HG02763 (cell line): ENCODE results near the gene POU3F1.
"Not testable (repeated sequence)": the region's sequence is repeated elsewhere in the genome, so short reads cannot be mapped to it uniquely, and the experiment has no call there.

ENCODE experiments used
- ATAC-seq: cut with Tn5 transposase; IDR thresholded peaks from one replicate; pipeline ENCODE4 v1.9.1; 2021; ENCODE audit warnings: mild to moderate bottlenecking, moderate library complexity; ENCODE audit not compliant: unreplicated experiment

Gene POU3F1

DNA sequence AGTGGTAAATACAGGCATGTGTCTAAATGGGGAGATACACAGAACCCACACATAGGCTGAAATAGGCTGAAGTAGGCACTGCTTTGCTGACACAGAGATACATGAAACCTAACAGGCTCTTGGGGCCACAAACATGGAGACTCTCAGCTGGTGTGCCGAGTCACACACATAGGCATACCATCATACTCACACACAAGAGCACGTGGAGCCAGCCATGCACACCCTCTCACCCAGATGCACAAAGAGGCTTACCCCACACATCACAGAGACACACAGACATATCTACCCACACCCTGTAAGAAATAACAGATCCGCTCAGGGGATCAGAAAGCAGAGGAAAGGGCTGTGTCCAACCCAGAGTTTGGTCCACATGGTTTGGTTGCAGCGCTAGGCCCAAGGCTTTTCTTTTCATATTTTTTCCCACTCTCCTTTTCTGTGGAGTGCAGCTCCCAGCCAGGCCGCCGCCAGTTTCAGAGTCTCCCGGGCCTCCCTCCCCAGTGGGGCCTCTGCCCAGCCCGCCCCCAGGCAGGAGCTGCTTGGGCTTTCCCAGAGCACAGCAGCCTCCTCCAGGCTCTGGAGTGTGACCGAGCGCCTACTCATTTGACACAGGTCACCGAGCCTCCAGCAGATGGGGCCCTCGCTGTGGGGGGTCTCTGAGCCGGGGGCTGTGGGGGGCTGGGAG is 3.9 kb upstream of the POU3F1 start:
- ATAC-seq, result no peak

DNA sequence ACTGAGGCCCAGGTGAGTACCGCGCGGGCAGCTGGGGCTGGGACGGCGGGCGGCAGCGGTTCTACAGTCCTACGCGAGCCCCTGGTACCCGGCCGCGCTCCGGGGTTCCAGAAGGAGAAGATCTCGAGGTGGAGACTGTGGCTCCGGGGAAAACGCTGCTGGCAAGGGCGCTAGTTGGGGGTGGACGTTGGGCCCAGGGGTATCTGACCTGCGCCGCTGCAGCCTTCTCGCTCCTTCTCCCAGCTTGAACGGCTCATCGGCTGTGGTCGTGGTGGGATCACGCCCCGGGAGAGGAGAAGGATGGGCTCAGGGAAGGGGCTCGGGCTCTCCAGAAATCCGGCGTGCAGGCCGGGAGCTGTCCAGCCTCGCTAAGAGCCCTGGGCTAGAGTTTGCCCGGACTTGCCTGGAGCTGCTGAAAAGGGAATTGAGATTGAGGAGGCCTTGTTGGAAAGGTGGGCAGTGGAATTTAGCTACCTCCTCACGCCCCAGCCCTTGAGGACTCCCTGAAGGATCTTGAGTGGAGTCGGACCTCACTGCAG is 1.1 kb upstream of the POU3F1 start:
- no peak for ATAC-seq

GRCh38 chr1:38046884-38047602 is 450 bp upstream of the POU3F1 start:
- ATAC-seq, result peak; percentile 65

GRCh38 chr1:38045401-38046332 is 926 bp downstream of the POU3F1 start:
- no peak for ATAC-seq

DNA sequence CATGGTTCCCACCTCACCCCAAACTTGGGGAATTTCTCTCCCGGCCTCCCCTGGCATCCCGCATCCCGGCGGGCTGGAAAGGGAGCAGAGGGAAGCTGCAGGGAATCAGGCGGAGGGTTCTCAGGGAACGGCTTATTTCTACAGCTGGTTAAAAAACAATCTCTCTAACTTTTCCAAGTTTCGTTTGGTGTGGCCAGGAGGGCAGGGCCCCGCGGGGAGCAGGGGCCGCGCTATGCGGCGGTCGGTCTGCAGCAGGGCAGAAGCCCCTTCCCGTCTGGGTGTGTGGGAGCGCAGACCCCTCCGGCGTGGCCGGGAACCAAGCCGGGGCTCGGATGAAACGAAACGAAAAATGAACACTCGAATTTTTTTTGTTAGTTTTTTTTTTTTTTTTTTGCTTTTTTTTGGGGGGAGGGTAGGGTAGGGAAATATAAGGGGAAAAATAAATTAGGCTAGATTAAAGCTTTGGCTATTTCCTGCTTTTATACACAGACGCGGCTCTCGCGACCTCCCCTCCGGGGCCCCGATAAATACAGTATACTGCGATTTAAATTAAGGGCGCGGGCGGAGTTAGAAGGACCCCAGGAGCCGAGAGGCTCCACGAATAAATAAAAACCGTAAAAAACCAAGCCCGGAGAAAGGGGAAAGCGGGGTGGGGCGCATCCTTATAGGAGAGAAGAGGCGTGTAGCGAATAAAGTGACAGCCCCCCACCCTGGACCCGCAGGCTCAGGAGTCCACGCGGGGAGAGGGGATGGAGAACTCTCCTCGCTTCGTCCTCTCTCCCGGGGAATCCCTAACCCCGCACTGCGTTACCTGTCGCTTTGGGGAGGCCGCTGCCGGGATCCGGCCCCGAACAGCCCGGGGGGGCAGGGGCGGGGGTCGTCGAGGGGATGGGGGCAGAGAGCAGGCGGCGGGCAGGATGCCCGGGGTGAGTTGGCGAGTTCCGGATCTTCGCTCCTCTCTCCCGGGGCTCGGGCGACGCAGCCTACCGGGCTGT is 2.1 kb downstream of the POU3F1 start:
- no peak for ATAC-seq

GRCh38 chr1:38043036-38043747 is 3.4 kb downstream of the POU3F1 start:
- ATAC-seq, result no peak

GRCh38 chr1:38041936-38042834 is 4.4 kb downstream of the POU3F1 start:
- ATAC-seq, result no peak

GRCh38 chr1:38039331-38040088 is 7.1 kb downstream of the POU3F1 start:
- no peak for ATAC-seq

DNA sequence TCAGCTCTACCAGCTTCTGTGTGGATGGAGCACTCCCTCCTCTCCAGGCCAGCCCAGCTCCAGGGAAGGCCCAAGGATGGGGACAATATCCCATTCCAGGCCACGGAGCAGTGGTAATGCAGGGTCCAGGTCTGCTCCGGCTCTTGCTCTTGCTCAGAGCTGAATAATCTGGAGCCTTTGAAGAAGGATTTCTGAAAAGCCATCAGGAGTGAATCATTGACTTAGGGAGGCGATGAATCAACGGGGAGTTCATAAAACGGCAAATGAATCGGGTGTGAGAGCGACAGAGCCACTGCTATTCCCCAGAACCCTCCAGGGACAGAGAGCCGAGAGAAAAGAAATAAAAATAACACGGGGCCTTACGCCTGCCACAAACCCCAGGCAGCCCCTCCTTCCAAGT is 7.7 kb downstream of the POU3F1 start:
- ATAC-seq, result no peak

DNA sequence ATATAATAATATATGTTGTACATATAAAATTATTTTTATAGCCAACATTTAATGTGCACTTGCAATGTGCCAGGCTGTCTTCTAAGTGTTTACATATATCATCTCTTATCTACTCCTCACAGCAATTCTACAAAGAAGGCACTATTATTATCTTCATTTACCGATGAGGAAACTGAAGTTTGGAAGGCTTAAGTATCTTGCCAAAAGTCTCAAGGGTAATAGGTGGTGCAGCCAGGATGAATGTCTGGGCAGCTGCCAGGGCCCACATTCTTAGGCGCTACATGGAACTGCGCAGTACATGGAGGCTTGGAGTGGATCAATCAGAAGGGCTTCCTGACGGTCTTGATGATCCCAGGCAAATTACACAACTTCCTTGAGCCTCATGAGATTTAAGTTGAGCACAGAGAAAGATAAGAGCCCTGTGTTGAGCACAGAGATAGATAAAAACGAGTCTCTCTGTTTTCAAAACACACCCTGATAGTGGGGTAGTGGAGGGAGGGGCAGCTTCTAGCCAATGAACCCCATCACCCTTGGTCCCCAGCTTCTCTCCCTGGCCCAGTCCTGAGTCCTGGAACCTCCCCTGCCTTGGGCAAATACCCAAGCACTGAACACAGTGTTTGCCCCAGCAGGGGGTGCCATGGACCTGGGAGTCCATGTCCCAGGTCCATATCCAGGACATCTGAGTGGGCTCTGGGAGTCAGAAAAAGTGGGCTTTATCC is 9.2 kb downstream of the POU3F1 start:
- no peak for ATAC-seq

GRCh38 chr1:38034871-38035270 is 11.7 kb downstream of the POU3F1 start:
- ATAC-seq, result no peak

- not testable (repeated sequence) for ATAC-seq
These were observed 13.6 kb downstream of the POU3F1 start for GRCh38 chr1:38032992-38033391.

DNA sequence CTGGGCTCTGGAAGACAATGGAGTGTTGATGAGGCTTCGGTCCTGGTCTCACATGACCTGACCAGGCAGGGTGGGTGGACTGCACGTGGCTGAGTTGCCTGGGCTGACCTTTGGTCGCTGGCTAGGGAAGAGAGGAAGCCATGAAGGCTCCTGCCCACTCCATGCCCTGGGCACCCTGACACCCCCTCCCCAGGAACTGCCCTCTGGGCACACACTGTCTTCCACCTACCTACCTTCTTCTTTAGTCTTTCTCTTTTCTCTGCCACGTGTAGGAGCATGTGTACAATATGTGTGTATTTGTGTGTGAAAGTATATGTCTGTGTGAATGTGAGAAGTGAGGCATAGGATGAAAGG is 15.1 kb downstream of the POU3F1 start:
- ATAC-seq, result no peak

- no peak for ATAC-seq
These were observed 15.7 kb downstream of the POU3F1 start for GRCh38 chr1:38030596-38031512.

DNA sequence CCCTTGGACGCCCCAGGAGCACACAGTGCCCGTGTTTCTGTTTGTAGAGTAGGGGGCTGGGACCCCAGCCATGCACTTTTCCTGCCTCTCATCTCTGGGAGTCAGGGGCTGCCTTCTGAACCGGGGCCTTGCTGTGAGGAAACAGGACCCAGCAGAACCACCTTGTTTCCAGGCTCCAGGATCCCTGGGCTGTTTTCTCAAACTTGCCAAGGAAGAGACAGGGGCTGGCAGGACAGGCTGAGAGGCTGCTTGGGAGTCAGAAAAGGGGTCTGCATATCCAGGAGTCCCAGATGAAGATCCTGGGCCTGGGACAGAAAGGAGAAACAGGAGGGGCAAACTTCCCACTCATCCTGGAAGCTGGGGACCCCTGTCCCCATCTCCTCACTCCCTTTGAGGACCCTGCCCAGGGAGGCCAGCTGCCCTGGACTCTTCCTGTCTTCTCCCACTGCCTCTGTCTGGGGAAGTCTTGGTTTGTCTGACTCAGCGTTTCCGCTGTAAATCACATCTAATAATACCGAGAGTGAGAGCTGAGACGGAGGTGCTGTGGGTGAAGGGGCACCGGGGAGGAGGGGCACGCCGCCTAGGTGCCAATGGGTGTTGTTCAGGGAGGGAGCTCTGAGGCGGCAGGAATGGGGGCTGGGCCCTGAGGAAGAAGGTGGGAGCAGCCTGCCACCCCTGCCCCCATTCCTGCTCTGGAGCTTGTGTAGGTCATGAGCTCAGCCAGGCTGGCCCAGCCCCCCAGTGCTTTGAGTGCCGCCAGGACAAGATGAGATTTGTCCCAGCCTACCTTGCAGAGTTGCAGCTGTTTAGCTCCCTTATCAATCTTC is 16.7 kb downstream of the POU3F1 start:
- peak; percentile 41 for ATAC-seq
